ENCODE measurements around the gene CTDNEP1.

DNA sequence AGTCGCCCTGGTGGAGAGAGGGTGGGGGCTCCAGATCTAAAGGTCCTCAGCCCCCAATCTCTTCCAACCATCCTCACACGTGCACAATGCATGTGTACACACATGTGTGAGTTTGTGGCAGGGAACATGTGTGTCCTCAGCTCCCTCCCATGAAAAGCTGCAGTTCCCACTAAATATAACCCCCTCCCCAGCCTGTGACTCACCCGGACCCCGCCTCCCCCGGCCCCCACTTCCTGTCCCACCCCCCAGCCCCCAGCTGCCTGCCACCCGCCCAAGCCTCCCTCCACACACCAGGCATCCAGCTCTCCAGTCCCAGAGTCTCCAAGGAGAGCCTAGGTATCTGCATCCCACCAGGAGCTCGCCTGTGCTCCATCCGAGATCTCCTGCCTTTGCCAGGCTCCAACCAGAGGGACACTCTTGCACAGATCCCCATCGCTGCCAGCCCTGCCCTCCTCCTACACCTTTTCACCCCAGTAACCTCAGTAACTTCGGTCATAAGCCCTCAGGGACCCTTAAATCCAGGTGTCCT lies 35.8 kb downstream of the CTDNEP1 start:
- TF ChIP-seq EZH2 (IDR thresholded peaks at IDR 0.05; ENCODE audit: low read length) = no peak
- TF ChIP-seq, protein P1, sequence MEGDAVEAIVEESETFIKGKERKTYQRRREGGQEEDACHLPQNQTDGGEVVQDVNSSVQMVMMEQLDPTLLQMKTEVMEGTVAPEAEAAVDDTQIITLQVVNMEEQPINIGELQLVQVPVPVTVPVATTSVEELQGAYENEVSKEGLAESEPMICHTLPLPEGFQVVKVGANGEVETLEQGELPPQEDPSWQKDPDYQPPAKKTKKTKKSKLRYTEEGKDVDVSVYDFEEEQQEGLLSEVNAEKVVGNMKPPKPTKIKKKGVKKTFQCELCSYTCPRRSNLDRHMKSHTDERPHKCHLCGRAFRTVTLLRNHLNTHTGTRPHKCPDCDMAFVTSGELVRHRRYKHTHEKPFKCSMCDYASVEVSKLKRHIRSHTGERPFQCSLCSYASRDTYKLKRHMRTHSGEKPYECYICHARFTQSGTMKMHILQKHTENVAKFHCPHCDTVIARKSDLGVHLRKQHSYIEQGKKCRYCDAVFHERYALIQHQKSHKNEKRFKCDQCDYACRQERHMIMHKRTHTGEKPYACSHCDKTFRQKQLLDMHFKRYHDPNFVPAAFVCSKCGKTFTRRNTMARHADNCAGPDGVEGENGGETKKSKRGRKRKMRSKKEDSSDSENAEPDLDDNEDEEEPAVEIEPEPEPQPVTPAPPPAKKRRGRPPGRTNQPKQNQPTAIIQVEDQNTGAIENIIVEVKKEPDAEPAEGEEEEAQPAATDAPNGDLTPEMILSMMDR (optimal IDR thresholded peaks at IDR 0.05 in 1 of 3, IDR thresholded peaks at IDR 0.05 in 1 of 3, conservative IDR thresholded peaks at IDR 0.05 in 1 of 3; ENCODE audit: extremely low read depth in 1 of 3, insufficient read depth in 2 of 3, low read length in 3 of 3) = no peak

All from keratinocyte (primary cell).